CD14-positive monocyte (primary cell): ENCODE measurements around the gene ZNF280C. TPM values are rescaled to one million over a fixed set of nuclear protein-coding genes. Genes with fewer than 3 reads are reported as not detected.

ENCODE experiments used
- DNase-seq, 3 donors: peaks; one replicate each; pipeline ENCODE4 v3.0.0-alpha.2; 2011 to 2022
- H2AFZ ChIP-seq: 2 replicates; pipeline ENCODE4 v1.6.0; 2012; ENCODE audit warnings: mild to moderate bottlenecking, low read depth, low read length, inconsistent platforms; ENCODE audit not compliant: insufficient read depth, poor library complexity, severe bottlenecking
- H3K27ac ChIP-seq, 2 donors: 1 replicate in 1 of 2; 2 replicates in 1 of 2; pipeline ENCODE4 v1.5.1; 2012 to 2013; ENCODE audit warnings: low read length in 2 of 2, control low read depth in 1 of 2, inconsistent platforms in 1 of 2, low read depth in 1 of 2, mild to moderate bottlenecking in 1 of 2
- H3K27me3 ChIP-seq, 2 donors: one replicate each; pipeline versions ENCODE4 v1.6.0 to v1.6.1; 2011 to 2013; ENCODE audit warnings: low read length in 2 of 2; ENCODE audit not compliant: control insufficient read depth in 2 of 2, insufficient read depth in 2 of 2
- H3K36me3 ChIP-seq, 2 donors: replicated peaks in 1 of 2; 1 replicate in 1 of 2; 2 replicates in 1 of 2; pipeline versions ENCODE4 v1.5.1 to v1.6.1; 2012 to 2013; ENCODE audit warnings: low read length in 2 of 2, control low read depth in 1 of 2, inconsistent platforms in 1 of 2, mild to moderate bottlenecking in 1 of 2; ENCODE audit not compliant: insufficient read depth in 2 of 2, control insufficient read depth in 1 of 2
- H3K4me1 ChIP-seq, 2 donors: 1 replicate in 1 of 2; 2 replicates in 1 of 2; pipeline versions ENCODE4 v1.5.1 to v1.6.1; 2012 to 2013; ENCODE audit warnings: low read length in 2 of 2, control low read depth in 1 of 2, inconsistent platforms in 1 of 2, mild to moderate bottlenecking in 1 of 2, moderate library complexity in 1 of 2; ENCODE audit not compliant: insufficient read depth in 2 of 2, control insufficient read depth in 1 of 2
- H3K4me2 ChIP-seq: replicated peaks from 2 replicates; pipeline ENCODE3; 2012; ENCODE audit warnings: low read length, moderate library complexity, mild to moderate bottlenecking; ENCODE audit not compliant: poor library complexity, severe bottlenecking; ENCODE audit errors: extremely low read depth
- H3K4me3 ChIP-seq, 3 experiments: fragments of 200-600 bp in 1 of 3; sonication (generic) in 1 of 3; replicated peaks in 1 of 3; 1 replicate in 2 of 3; 2 replicates in 1 of 3; pipeline ENCODE4 v1.5.1; 2011 to 2013; ENCODE audit warnings: low read length in 3 of 3, mild to moderate bottlenecking in 3 of 3, control low read depth in 2 of 3, low read depth in 2 of 3, inconsistent platforms in 1 of 3, moderate library complexity in 1 of 3
- H3K79me2 ChIP-seq: 2 replicates; pipeline ENCODE4 v1.6.0; 2012; ENCODE audit warnings: mild to moderate bottlenecking, control low read depth, inconsistent platforms, low read length, moderate library complexity; ENCODE audit not compliant: insufficient read depth
- H3K9ac ChIP-seq: 2 replicates; pipeline ENCODE4 v1.6.0; 2017; ENCODE audit warnings: low read length, mild to moderate bottlenecking; ENCODE audit not compliant: insufficient read depth, poor library complexity, severe bottlenecking
- H3K9me3 ChIP-seq, 2 donors: replicated peaks in 1 of 2; 1 replicate in 1 of 2; 2 replicates in 1 of 2; pipeline versions ENCODE4 v1.5.1 to v1.6.1; 2012 to 2013; ENCODE audit warnings: low read length in 2 of 2, control low read depth in 1 of 2; ENCODE audit not compliant: control insufficient read depth in 1 of 2, insufficient read depth in 1 of 2
- H4K20me1 ChIP-seq: 2 replicates; pipeline ENCODE4 v1.6.0; 2012; ENCODE audit warnings: mild to moderate bottlenecking, low read length, control low read depth, moderate library complexity; ENCODE audit not compliant: insufficient read depth
- H3K27ac Mint-ChIP-seq, 7 donors: one replicate each; pipeline ENCODE4 v1.8.0; 2020; ENCODE audit warnings: mild to moderate bottlenecking in 7 of 7, mixed read lengths in 7 of 7, moderate library complexity in 6 of 7, inconsistent platforms in 2 of 7
- H3K27me3 Mint-ChIP-seq, 3 donors: one replicate each; pipeline ENCODE4 v1.8.0; 2021 to 2022; ENCODE audit warnings: low read depth in 3 of 3, mild to moderate bottlenecking in 3 of 3, mixed read lengths in 3 of 3, moderate library complexity in 3 of 3, inconsistent platforms in 1 of 3
- H3K36me3 Mint-ChIP-seq, 2 donors: one replicate each; pipeline ENCODE4 v1.8.0; 2020; ENCODE audit warnings: mixed read lengths in 2 of 2, inconsistent platforms in 1 of 2, mild to moderate bottlenecking in 1 of 2
- H3K4me1 Mint-ChIP-seq: one replicate; pipeline ENCODE4 v1.8.0; 2020; ENCODE audit warnings: mild to moderate bottlenecking, mixed read lengths
- H3K4me3 Mint-ChIP-seq, 2 donors: one replicate each; pipeline ENCODE4 v1.8.0; 2020; ENCODE audit warnings: mild to moderate bottlenecking in 2 of 2, mixed read lengths in 2 of 2, moderate library complexity in 1 of 2
- H3K9me3 Mint-ChIP-seq, 7 donors: one replicate each; pipeline ENCODE4 v1.8.0; 2020 to 2022; ENCODE audit warnings: mixed read lengths in 7 of 7, mild to moderate bottlenecking in 6 of 7, moderate library complexity in 6 of 7, inconsistent platforms in 2 of 7
- CTCF ChIP-seq: fragments of 200-600 bp; IDR thresholded peaks from one replicate; pipeline ENCODE4 v1.8.0; 2022; ENCODE audit warnings: antibody characterized with exemption, mild to moderate bottlenecking
- WGBS: methylation state at CpG from one replicate; pipeline ENCODE4 v1.1.5; 2013; ENCODE audit warnings: missing lambda C conversion rate; ENCODE audit not compliant: insufficient coverage; 5-methylcytosine and 5-hydroxymethylcytosine counted together
- intact Hi-C, 2 donors: fragments of 100-400 bp; cut with micrococcal nuclease; formaldehyde crosslinking; loops; one replicate each; pipeline versions ENCODE4 v1.15.0 to v1.15.1; 2023
- polyA plus RNA-seq, 3 donors: library from polyadenylated mRNA; depleted of rRNA in 1 of 3; unstranded in 2 of 3; stranded (reverse) in 1 of 3; fragments of 300-500 nt in 2 of 3; fragments of >200 nt in 1 of 3; fragmentation: Illumina TruSeq in 2 of 3; gene quantifications; 1 replicate in 2 of 3; 2 replicates in 1 of 3; pipeline ENCODE4 v1.2.3, GENCODE V29; 2012 to 2021

ZNF280C gene
- polyA plus RNA-seq, 3 donors = 0.66 to 1.8 (median 1.3) TPM

- Histone ChIP-seq H3K9me3 (no peaks in the 10 kb centered on the region), H3K27me3 (no peaks in the 10 kb centered on the region), H3K4me2 (no peak overlapping the region), H3K9ac (no peak overlapping the region), H3K27ac (no peak overlapping the region), H3K79me2 (no peaks in the 10 kb centered on the region), H3K4me1 (no peaks in the 10 kb centered on the region), H4K20me1 (no peaks in the 10 kb centered on the region), H3K36me3 (no peaks in the 10 kb centered on the region), H2AFZ (no peak overlapping the region), H3K4me3 (no peak overlapping the region)
- no peak overlapping the region for H3K4me3 Mint-ChIP-seq
- WGBS = no CpG with 5 or more reads among the region's 2 CpGs
- H3K27me3 Mint-ChIP-seq = peaks cover 0 to 6% (median 2%) of the 10 kb centered on the region in 3 donors
- H3K4me1 Mint-ChIP-seq = no peaks in the 10 kb centered on the region
- DNase-seq = no peak
- H3K27ac Mint-ChIP-seq = no peak overlapping the region
- no peak for TF ChIP-seq CTCF
- intact Hi-C loops = no loop called here
- no peaks in the 10 kb centered on the region for H3K36me3 Mint-ChIP-seq
- H3K9me3 Mint-ChIP-seq = peaks cover 0 to 6% (median 0%) of the 10 kb centered on the region in 7 donors
Measured at GRCh38 chrX:130285710-130286109, 17.0 kb upstream of the ZNF280C start.

- H3K27ac Mint-ChIP-seq = no peak overlapping the region
- no CpG with 5 or more reads among the region's 3 CpGs for WGBS
Measured at GRCh38 chrX:130285069-130285620, 16.4 kb upstream of the ZNF280C start.

More at GRCh38 chrX:130285069-130285620, 16.4 kb upstream of the ZNF280C start:
- no peak for DNase-seq
- H3K36me3 ChIP-seq = no peaks in the 10 kb centered on the region
- H3K9me3 Mint-ChIP-seq = peaks cover 0 to 4% (median 0%) of the 10 kb centered on the region in 7 donors
- no peaks in the 10 kb centered on the region for H3K9me3 ChIP-seq
- H3K79me2 ChIP-seq = no peaks in the 10 kb centered on the region
- H3K27ac ChIP-seq = no peak overlapping the region
- H3K36me3 Mint-ChIP-seq = no peaks in the 10 kb centered on the region
- no peaks in the 10 kb centered on the region for H4K20me1 ChIP-seq
- intact Hi-C loops = no loop called here
- no peaks in the 10 kb centered on the region for H3K4me1 Mint-ChIP-seq
- H2AFZ ChIP-seq = no peak overlapping the region
- H3K4me3 Mint-ChIP-seq = no peak overlapping the region
- H3K4me2 ChIP-seq = no peak overlapping the region
- H3K4me1 ChIP-seq = no peaks in the 10 kb centered on the region
- no peak for TF ChIP-seq CTCF
- no peak overlapping the region for H3K4me3 ChIP-seq
- H3K27me3 ChIP-seq = no peaks in the 10 kb centered on the region
- no peak overlapping the region for H3K9ac ChIP-seq
- H3K27me3 Mint-ChIP-seq = peaks cover 0 to 6% (median 2%) of the 10 kb centered on the region in 3 donors
